ENCODE results near the gene SYNGR1. TPM values are rescaled to one million over a fixed set of nuclear protein-coding genes. Genes with fewer than 3 reads are reported as not detected.

The SYNGR1 gene
- total RNA-seq, 1 experiment from 2014 or later, result 7.0 TPM

- no peak for DNase-seq (ENCODE audit: low read depth)
These were observed 80.9 kb downstream of the SYNGR1 start for GRCh38 chr22:39430576-39431150.

- DNase-seq (ENCODE audit: low read depth), result no peak
These were observed 81.5 kb downstream of the SYNGR1 start for GRCh38 chr22:39431216-39431801.

GRCh38 chr22:39431821-39432251 is 82.0 kb downstream of the SYNGR1 start:
- DNase-seq (ENCODE audit: low read depth), result no peak

- no peak for DNase-seq (ENCODE audit: low read depth)
These were observed 82.6 kb downstream of the SYNGR1 start for GRCh38 chr22:39432361-39432811.

- no peak for DNase-seq (ENCODE audit: low read depth)
These were observed 83.9 kb downstream of the SYNGR1 start for GRCh38 chr22:39433476-39434242.

GRCh38 chr22:39434243-39434653 is 84.5 kb downstream of the SYNGR1 start:
- DNase-seq (ENCODE audit: low read depth), result no peak

GRCh38 chr22:39434721-39435120 is 84.9 kb downstream of the SYNGR1 start:
- DNase-seq (ENCODE audit: low read depth), result no peak

Other genes with a start within 250 kb of the SYNGR1 start
- gene CBX7, start 197.3 kb upstream of the SYNGR1 start, total RNA-seq (2014; rRNA removed; shearing (Covaris generic)), result 1.4 and 1.6 TPM in 2 replicates
- 1.2 and 1.7 TPM in 2 replicates for gene PDGFB, start 105.0 kb upstream of the SYNGR1 start, total RNA-seq (2014; rRNA removed; shearing (Covaris generic))
- gene RPL3, start 30.4 kb upstream of the SYNGR1 start, total RNA-seq (2014; rRNA removed; shearing (Covaris generic)), result 1,170 and 1,583 TPM in 2 replicates
- 7.6 and 8.0 TPM in 2 replicates for gene TAB1, start 49.8 kb downstream of the SYNGR1 start, total RNA-seq (2014; rRNA removed; shearing (Covaris generic))
- gene MGAT3, start 107.0 kb downstream of the SYNGR1 start, total RNA-seq (2014; rRNA removed; shearing (Covaris generic)), result not detected in 2 replicates
- 10.6 and 11.3 TPM in 2 replicates for gene MIEF1, start 152.3 kb downstream of the SYNGR1 start, total RNA-seq (2014; rRNA removed; shearing (Covaris generic))
- gene ATF4, start 170.6 kb downstream of the SYNGR1 start, total RNA-seq (2014; rRNA removed; shearing (Covaris generic)), result 190 and 217 TPM in 2 replicates
- 74.9 and 132 TPM in 2 replicates for gene RPS19BP1, start 182.8 kb downstream of the SYNGR1 start, total RNA-seq (2014; rRNA removed; shearing (Covaris generic))
- not detected in 2 replicates for gene CACNA1I, start 220.8 kb downstream of the SYNGR1 start, total RNA-seq (2014; rRNA removed; shearing (Covaris generic))